Liver (tissue), 3 donors: ENCODE measurements around the gene RBP4.

Experiments used
- ATF3 ChIP-seq: IDR thresholded peaks from 2 replicates; pipeline ENCODE4 v1.6.1; 2016; ENCODE audit warnings: antibody characterized with exemption
- GABPA ChIP-seq, 2 donors: IDR thresholded peaks in 1 of 2; conservative IDR thresholded peaks in 1 of 2; 2 replicates each; pipeline ENCODE4 v1.6.1; 2016; ENCODE audit warnings: antibody characterized with exemption in 2 of 2, mild to moderate bottlenecking in 1 of 2, moderate library complexity in 1 of 2
- RAD21 ChIP-seq, 2 donors: IDR thresholded peaks; 2 replicates each; pipeline ENCODE4 v1.6.1; 2016; ENCODE audit warnings: antibody characterized with exemption in 2 of 2, mild to moderate bottlenecking in 2 of 2
- REST ChIP-seq: IDR thresholded peaks from 2 replicates; pipeline ENCODE4 v1.6.1; 2016; ENCODE audit warnings: antibody characterized with exemption, mild to moderate bottlenecking
- SP1 ChIP-seq: IDR thresholded peaks from 2 replicates; pipeline ENCODE4 v1.6.1; 2018; ENCODE audit warnings: antibody characterized with exemption, mild to moderate bottlenecking
- TAF1 ChIP-seq: conservative IDR thresholded peaks from 2 replicates; pipeline ENCODE4 v1.6.1; 2016; ENCODE audit warnings: antibody characterized with exemption, mild to moderate bottlenecking
- TF ChIP-seq, protein P1 (sequence below): IDR thresholded peaks from 2 replicates; pipeline ENCODE4 v1.6.1; 2016; ENCODE audit warnings: antibody characterized with exemption
- TF ChIP-seq, protein P2 (sequence below): fragments of 150-350 bp; IDR thresholded peaks from 2 replicates; pipeline ENCODE4 v1.5.1; 2017; ENCODE audit warnings: improper control_type of control experiment, low read depth, low read length; ENCODE audit not compliant: missing input control
- donor health status: healthy.
- donor health status: healthy.

DNA sequence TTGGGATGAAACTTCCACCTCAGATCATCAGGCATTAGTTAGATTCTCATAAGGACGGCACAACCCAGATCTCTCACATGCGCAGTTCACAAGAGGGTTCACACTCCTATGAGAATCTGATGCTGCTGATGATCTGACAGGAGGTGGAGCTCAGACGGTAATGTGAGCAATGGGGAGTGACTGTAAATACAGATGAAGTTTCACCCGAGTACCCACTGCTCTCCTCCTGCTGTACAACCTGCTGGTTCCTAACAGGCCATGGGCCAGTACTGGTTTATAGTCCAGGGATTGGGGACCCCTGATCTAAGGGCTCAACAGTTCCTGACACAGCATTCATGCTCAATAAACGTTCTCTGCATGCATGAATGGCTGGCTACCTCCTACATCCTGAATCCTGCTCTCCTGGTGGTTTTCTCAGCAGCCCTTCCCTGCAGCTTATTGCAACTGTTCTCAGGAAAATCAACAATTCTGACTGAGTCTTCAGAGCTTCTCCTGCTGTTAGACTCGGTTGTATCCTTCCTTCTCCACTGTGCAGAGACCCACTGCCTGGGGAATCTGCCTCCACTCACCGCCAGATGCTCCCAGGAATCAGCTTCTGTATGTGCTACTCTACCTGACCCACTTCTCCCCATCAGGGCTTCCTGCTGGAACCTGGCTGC is 28.7 kb upstream of the RBP4 start:
- TF ChIP-seq RAD21 (IDR thresholded peaks at IDR 0.05), result no peak
- TF ChIP-seq, protein P1, sequence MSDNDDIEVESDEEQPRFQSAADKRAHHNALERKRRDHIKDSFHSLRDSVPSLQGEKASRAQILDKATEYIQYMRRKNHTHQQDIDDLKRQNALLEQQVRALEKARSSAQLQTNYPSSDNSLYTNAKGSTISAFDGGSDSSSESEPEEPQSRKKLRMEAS, result no peak
- TF ChIP-seq, protein P2, sequence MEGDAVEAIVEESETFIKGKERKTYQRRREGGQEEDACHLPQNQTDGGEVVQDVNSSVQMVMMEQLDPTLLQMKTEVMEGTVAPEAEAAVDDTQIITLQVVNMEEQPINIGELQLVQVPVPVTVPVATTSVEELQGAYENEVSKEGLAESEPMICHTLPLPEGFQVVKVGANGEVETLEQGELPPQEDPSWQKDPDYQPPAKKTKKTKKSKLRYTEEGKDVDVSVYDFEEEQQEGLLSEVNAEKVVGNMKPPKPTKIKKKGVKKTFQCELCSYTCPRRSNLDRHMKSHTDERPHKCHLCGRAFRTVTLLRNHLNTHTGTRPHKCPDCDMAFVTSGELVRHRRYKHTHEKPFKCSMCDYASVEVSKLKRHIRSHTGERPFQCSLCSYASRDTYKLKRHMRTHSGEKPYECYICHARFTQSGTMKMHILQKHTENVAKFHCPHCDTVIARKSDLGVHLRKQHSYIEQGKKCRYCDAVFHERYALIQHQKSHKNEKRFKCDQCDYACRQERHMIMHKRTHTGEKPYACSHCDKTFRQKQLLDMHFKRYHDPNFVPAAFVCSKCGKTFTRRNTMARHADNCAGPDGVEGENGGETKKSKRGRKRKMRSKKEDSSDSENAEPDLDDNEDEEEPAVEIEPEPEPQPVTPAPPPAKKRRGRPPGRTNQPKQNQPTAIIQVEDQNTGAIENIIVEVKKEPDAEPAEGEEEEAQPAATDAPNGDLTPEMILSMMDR, result no peak
- no peak for TF ChIP-seq ATF3
- no peak for TF ChIP-seq TAF1
- TF ChIP-seq GABPA (IDR thresholded peaks at IDR 0.05 in 1 of 2, conservative IDR thresholded peaks at IDR 0.05 in 1 of 2), result no peak
- TF ChIP-seq REST, result no peak
- no peak for TF ChIP-seq SP1
